ENCODE data around the gene PLCG2.
"Not testable (repeated sequence)": the region's sequence is repeated elsewhere in the genome, so short reads cannot be mapped to it uniquely, and the experiment has no call there.

PLCG2 gene

DNA sequence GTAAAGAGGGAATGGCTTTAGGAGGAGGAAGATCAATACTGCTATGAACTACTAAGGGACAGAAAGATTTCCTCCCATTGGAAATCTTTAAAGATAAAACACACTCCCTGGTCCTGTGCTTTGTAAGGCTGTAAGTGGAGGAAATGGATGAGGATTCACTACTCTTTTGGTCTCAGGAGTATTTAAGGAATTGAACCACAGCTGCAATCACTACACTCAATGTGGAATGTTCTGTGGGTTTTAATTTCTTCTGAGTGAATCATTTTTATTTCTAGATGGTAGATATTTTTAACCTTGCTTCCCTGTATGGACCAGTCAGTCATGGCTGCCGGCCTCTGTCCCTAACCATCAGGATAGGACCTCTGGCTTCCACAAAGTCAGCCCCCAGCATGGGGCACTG, 166.6 kb downstream of the PLCG2 start:
- DNase-seq = no peak

DNA sequence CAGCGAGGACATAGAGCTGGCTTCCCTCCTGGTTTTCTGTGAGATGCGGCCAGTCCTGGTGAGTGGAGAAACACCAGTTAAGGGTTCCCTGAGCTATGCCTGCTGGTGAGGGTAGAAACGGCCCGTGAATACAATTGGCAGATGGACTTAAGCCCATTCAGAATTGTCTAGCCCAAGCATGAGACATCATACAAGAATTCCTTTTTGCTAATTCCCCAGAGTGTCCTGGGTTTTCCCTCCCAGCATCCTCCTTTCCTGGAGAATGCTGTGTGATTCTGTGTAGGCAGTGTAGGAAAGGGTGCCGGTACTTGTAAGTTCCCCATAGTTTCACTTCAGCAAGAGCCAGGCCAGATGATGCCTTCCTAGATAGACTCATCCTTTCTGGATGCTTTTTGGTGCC, 167.1 kb downstream of the PLCG2 start:
- DNase-seq = no peak

DNA sequence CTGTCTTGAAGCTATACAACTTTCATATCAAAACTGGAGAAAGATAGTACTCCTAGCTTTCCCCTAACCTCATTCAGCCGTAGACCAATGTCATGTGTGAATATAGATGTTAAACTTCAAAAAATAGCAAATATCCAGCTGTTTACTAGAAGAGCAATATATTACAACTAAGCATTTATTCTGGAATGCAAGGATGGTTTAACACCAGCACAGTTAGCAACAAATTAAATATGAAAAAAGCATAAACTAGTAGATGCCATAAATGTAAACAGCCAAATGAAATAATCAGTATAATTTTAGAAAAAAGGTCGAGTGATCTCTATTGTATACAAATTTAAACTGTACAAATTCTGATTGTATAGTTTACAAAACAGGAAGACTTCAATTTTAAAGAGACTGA, 172.5 kb downstream of the PLCG2 start:
- no peak for DNase-seq

DNA sequence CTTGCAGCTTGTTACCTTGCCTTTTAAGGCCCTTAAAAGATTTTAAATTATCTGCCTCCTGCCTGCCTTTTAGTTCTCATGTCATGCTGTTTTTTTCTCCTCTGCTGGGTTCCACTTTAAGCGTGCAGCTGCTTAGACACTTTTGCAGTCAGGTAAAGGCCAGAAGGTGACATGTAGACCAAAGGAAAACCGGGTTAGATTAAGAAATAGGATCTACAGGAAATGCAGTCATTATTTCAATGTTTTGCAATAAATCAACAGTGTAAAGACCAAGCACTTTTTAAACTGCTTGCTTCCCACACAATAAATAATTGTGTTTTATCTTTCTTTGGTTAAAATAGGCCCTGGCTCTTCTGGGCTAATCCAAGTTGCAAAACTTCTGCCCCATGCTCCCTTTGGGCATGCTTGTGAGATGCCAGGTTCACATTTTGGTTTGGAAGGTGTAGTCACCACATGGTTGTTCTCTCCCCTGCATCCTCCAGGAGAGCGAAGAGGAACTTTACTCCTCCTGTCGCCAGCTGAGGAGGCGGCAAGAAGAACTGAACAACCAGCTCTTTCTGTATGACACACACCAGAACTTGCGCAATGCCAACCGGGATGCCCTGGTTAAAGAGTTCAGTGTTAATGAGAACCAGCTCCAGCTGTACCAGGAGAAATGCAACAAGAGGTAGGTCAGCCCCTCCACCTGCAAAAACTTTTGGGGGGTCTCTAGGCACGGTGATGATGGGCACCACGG, 177.3 kb downstream of the PLCG2 start:
- no peak for DNase-seq

DNA sequence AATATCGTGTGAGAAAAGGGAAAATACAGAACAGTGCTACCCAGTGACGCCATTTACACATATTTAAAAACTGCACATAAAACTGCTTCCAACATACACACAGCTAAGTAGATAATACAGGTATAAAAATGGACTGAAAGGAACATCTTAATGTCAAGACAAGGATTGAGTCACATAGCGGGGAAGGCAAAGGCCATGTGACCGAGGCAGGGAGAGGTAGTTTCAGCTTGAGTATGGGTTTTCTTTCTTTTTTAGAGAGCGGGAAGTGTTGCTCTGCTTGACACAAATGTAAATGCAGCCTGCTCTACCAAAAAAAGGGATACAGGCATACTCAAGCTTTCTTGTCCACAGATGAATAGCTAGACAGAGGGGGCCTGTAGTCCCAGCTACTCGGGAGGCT, 185.7 kb downstream of the PLCG2 start:
- no peak for DNase-seq

DNA sequence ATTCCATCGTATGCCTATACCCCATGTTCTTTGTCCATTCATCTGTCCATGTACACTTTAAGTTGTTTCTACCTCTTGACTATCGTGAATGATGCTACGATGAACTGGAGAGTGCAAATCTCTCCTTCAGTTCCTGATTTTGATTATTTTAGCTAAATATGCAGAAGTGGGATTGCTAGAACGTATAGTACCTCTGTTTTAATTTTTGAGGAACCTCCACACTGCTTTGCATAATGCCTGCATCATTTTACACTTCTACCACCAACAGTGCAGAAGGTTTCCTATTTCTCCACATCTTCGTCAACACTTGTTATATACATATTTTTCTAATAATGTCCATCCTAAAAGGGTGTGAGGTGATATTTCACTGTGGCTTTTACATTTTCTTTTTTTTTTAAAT, 188.3 kb downstream of the PLCG2 start:
- no peak for DNase-seq

DNA sequence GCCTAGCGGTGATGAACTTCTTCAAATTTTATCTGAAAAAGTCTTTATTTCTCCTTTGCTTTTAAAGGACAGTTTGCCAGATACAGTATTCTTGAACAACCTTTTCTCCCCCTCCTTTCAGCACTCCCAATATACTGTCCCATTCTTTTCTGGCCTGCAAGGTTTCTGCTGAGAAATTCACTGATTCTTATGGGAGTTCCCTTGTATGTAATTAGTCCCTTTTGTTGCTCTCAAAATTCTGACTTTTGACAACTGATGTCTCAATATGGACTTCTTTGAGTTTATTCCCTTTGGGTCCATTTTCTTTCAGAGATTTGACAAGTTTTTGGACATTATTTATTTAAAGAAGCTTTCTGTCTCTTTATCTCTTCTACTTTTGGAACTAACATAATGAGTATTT, 192.8 kb downstream of the PLCG2 start:
- no peak for DNase-seq

DNA sequence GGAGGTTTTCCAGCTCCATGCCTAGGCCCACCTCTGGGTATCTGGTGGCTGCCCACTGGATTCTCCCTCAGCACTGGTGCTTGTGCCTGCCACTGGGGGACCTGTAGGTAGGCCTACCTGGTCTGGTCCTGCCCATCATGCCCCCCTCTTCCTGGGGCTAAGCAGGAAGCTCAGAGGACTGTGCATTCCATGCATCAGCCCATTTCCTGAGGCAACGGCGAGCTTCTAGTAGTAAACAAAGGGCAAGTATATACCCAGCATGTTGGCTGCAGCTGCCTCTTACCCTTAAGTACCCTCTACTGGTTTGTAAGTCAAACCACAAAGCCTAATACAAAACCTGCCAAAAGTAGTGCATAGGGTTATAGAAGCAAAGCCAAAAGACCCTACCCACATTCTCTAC, 194.6 kb downstream of the PLCG2 start:
- DNase-seq = no peak

DNA sequence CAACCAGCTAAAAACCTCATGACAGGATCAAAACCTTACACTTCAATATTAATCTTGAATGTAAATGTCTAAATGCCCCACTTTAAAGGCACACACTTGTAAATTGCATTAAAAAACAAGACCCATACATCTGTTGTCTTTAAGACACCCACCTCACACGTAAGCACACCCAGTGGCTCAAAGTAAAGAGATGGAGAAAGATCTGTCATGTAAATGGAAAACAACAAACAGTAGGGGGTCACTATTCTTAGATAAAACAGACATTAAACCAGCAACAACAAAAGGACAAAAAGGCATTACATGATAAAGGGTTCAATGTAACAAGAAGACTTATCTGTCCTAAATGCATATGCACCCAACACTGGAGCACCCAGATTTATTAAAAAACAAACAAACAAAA, 196.5 kb downstream of the PLCG2 start:
- DNase-seq = no peak

DNA sequence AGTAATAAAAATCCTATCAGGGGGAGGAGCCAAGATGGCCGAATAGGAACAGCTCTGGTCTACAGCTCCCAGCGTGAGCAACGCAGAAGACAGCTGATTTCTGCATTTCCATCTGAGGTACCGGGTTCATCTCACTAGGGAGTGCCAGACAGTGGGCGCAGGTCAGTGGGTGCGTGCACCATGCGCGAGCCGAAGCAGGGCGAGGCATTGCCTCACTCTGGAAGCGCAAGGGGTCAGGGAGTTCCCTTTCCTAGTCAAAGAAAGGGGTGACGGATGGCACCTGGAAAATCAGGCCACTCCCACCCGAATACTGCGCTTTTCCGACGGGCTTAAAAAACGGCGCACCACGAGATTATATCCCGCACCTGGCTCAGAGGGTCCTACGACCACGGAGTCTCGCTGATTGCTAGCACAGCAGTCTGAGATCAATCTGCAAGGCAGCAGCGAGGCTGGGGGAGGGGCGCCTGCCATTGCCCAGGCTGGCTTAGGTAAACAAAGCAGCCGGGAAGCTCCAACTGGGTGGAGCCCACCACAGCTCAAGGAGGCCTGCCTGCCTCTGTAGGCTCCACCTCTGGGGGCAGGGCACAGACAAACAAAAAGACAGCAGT, 198.3 kb downstream of the PLCG2 start:
- not testable (repeated sequence) for DNase-seq

DNA sequence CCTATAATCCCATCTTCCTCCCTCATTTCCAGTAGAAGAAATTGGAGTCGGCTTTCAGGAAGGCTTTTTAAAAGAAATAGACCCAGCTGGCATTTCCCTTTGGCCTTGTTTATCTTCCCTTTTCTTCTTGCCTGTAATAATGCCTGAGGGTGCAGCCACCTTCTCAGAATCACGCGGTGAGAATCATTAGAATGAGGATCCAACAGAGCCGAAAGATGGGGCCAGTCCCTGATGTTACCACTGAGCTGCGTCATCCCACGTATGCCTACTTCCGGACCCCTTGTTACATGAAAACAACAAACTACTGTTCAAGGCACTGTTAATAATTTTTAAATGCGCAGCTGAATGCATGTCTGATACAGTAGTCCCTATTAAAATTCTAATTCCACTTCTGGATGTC, 208.0 kb downstream of the PLCG2 start:
- DNase-seq = no peak

DNA sequence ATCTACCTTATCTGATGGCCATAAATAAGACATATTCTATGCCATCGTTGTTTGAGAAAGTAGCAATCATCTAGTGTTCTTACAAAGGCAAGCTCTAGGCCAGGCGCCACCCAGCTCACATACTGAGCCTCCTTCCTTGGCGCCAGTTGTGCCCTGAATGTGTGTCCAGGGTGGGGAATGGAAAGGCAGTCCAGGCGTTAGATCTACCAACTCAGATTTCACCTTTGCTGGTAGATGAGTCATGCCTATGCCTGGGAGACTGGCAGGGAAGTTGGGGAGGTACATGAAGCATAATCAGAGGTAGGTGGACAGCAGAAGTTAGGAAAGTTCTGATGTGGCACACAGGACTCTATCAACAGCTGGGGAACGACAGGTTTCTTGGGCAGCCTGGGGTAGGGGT, 208.6 kb downstream of the PLCG2 start:
- DNase-seq = no peak

DNA sequence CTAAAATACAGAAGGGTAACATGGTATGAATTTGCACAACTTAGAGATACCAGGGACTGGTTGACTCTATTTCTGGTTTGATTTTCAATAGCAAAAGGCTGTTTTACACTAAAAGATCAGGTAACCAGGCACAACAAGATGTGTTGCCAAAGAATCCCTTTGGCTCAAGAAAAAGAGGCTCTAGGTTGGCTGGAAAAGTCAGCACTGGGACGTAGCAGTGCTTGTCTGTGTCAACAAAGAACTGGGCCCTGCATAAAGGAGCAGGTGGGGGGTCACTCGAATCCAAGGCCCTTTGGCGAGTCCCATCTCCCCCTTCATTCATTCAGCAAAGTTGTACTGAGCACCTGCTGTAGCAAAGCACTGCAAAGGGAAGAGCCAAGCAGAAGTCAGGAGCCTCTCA, 213.8 kb downstream of the PLCG2 start:
- DNase-seq = no peak

DNA sequence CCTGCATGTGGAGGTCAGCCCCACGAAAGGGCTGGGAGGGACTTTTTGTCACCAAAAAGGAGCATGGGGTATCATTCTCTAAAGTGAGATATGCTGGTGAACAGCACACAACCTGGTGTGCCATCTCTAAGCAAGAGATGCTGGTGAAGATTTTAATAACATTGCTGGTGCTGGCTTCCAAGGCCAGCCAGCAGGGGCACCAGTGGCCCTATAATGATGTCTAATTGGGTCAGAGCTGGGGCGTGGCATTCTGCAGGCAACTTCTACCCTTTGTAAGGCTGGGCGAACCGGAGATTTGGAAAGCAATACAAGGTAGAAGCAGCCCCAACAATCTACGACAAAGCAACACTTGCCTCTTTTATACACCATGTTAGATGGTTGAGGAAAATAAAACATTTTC, 215.4 kb downstream of the PLCG2 start:
- DNase-seq = peak; percentile 26 to 29

DNA sequence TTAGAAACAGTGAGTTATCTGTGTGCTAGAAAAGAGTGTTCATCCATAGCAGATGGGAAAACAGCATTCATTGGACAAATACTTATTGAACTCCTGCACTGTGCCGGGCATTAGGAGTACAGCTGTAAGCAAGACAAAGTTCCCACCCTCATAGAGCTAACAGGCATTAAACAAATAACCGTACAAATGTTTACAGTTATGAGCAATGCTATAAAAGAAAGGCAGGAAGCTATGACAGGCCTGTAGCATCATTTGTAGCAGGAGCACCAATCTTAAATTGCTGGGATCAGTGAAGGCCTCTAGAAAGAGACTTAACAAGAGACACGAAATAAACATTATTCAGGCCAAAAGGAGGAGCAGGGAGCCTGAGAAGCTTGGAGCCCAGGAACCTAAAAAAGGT, 216.6 kb downstream of the PLCG2 start:
- no peak for DNase-seq

DNA sequence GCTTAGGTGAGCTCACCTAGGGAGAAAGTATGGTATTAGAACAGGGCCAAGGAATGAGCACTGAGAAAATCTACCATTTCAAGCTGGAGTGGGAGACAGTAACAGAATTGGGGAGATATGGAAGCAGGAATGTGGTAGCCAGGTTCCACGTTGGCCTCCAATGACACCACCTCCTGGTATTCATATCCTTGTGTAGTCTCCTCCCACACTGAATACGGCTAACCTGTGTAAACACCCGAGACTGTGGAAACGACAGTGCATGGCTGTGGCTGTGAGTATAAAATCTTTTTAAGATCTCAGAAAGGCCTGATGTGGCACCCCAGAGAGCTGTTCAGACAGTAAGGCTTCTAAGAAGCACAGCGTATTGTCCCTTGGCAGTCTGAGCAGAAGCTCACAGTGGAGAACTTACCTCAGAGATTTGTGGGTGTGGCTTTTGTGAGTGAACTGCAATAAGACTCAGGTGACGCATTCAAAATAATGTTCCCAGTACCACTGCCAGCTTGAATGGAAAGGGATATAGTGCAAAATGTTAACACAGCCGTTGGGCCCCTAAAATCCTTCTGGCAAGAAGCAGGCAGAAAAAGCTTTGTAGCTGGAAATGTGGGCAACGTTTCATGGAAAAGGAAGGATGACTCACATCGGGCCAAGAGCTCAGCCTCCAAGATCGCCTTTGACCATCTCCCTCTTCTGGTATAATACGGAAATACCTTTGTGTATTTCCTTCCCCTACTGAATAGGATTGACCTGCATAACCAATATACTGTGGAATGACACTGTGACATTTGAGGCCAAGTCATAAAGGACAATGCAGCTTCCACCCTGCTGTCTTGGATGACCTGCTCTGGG, 217.8 kb downstream of the PLCG2 start:
- no peak for DNase-seq

DNA sequence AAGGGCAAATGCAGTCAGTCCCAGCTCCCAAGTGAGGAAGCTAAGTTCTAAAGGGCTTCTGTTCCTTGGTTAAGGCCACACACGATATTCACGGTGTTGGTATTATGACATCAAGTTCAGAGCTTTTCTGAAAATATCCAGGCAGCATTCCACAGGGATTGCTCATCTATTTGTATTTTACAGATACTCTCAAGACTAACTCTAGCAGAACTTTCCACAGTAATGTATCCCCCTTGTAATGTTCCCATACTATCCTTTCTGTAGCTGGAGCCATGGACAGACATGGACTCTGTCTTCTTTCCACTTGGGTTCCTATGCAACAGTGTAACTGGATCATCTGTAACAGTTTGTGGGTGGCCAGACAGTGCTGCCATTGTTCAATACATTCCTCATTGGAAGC, 218.6 kb downstream of the PLCG2 start:
- DNase-seq = no peak

DNA sequence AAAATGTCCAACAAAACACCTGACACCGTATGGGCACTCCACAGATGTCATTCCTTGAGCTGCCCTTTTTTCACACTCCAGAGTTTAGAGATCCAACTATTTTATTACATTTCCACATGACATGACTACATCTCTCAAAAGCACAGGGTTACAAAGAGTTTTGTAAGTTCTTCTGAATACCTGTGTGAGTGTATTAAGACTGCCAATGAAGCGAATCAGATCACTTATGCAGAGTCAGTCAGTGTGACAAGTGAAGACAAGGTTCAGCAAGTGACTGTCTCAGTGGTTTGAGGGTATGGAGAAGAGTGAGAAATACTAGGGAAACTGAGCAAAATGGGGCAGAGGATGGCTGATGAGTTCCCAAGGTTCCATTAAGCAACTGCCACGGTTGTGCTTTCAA, 223.7 kb downstream of the PLCG2 start:
- DNase-seq = no peak

DNA sequence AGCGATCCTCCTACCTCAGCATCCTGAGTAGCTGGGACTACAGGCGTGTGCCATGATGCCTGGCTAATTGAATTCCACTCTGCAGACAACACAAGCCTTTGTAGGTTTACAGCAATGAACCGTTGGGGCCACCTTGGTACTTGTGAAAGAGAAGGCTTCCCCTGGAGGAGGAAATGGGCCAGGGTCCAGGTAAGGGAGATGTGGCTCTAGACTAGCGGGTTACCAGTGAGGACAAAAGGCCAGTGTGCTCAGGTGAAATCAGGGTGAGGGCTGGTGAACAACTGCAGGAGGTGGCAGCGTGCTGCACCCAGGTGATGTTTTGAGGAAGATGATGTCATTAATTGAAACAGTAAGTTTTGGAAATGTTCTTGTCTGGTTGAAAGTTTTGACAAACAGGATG, 225.5 kb downstream of the PLCG2 start:
- DNase-seq = no peak

DNA sequence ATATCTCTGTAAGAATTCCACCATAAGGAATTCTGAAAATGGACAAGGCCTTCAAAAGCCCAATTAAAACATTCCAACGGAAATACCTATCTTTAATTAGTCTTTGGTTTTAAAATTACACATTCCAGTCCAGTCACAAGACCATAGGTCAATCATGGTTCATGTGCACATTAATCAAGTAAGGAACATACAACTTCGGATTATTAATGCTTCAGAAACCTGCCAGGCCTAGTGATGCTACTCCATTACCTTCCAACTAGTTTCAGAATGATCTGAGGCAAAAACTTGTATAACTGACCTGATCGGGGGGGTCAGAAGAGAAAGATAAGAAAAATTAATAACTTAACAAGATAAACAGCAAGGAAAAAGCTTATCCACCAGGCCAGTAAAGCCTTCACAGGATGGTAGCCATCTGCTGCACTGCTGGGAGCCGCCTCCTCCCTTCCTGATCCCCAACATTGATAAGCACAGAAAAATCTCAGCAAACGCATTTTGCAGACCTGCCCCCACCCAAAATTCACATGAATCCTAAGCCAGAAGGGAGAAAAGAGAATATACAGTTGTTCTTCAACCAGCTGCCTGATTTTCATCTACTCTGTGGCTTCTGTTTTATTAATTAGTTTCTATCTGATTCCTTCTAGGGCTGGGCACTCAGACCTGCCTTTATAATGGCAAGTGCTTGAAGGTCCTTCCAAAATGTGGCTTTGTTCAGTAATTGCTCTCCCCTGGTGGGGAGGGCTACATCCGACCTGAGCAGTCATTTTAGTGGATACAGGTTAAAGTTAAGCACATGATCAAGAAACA, 226.1 kb downstream of the PLCG2 start:
- DNase-seq = no peak

DNA sequence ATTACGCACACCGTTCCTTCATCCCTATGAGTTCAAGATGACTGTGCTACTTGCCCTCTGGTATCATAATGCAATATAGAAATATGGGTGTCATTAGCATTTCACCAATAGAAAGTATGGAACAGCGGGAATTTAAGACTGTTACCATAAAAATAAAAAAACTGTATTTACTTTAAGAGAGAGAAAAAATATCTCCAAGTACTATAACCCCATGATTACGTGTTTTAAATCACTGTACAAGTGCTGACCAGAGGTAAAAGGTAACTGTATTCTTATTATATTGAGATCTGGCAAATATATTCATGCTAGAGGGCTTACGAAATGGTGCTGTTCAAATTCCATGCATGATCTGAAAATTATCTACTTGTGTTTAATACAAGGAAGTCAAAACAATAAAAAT, 226.9 kb downstream of the PLCG2 start:
- no peak for DNase-seq

DNA sequence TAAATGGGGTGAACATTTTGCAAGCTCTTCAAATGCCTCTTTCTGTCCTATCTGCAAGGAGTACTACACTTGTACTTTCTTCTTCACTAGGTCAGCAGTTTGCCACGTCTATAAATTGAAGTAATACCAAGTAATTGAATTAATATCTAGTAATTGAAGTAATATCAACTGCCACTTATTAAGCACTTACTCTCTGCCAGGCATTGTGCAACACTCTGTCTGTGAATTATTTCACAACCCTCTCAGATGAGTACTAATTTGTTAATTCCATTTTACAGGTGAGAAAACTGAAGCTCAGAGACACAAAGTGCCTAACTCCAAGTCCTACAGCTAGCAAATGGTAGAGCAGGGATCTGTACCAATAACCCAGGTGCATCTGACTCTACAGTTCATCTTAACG, 228.1 kb downstream of the PLCG2 start:
- DNase-seq = no peak

DNA sequence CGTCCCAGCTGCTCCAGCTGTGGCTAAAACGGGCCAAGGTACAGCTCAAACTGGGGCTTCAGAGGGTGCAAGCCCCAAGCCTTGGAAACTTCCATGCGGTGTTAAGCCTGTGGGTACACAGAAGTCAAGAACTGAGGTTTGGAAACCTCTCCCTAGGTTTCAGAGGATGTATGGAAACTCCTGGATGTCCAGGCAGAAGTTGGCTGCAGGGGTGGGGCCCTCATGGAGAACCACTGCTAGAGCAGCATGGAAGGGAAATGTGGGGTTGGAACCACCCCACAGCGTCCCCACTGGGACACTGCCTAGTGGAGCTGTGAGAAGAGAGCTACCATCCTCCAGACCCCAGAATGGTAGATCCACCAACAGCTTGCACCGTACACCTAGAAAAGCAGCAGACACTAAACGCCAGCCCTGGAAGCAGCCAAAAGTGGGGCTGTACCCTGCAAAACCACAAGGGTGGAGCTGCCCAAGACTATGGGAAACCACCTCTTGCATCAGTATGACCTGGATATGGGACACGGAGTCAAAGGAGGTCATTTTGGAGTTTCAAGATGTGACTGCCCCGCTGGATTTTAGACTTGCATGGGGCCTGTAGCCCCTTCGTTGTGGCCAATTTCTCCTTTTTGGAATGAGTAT, 230.0 kb downstream of the PLCG2 start:
- no peak for DNase-seq
